GM18505 (cell line): Measurements from ENCODE around the gene MPDZ.

Experiments used
- ATAC-seq: cut with Tn5 transposase; IDR thresholded peaks from one replicate; pipeline ENCODE4 v1.9.1; 2021; ENCODE audit not compliant: unreplicated experiment
- POLR2A ChIP-seq: IDR thresholded peaks from 4 replicates; pipeline ENCODE4 v1.6.1; 2011; ENCODE audit warnings: borderline replicate concordance; ENCODE audit not compliant: insufficient read depth, insufficient read length; ENCODE audit errors: extremely low read depth

MPDZ gene

GRCh38 chr9:13278368-13279246 lies 885 bp downstream of the MPDZ start:
- TF ChIP-seq POLR2A = no peak
- ATAC-seq = no peak

GRCh38 chr9:13278023-13278367 lies 1.5 kb downstream of the MPDZ start:
- ATAC-seq = no peak
- TF ChIP-seq POLR2A = no peak

GRCh38 chr9:13274886-13275641 lies 4.4 kb downstream of the MPDZ start:
- ATAC-seq = no peak
- no peak for TF ChIP-seq POLR2A

- TF ChIP-seq POLR2A = no peak
- no peak for ATAC-seq
Observed at GRCh38 chr9:13270734-13271133, 8.8 kb downstream of the MPDZ start.

DNA sequence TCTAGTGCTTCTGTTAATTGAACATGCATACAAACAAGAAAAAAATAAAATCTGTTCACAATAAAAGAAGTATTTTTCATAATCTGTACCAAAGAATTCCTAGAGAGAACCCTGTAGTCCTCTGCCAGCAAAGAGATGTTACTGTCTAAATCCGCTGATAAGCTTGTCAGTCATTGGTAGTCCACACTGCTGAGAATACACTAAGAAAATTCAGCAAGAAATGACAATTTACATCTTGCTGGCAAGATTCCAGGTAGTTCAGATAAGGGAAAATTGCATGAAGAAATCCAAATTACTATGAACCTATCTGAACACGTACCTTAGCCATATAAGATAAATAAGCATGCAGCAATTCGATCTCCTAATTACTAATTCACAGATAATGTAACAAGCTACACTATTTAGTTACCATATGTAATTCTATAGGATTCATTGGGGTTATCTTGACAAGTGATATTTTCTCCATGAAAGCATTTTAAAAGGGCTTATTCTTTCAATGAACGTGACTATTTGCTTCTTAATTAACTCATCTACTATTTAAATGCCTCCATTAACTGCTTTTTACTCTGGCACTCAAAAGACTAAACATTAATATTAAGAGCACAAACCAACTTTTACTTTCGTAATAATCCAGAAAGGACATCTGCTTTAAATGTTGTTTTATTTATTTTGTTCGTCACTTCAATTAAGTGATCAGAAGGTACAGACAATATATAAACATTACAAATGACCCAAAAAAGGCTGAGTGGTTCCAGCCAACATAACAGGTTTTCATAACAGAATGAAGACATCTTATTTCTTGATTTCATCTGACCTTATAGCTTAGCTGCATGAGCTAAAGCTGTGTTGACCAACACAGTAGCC lies 9.7 kb downstream of the MPDZ start:
- no peak for TF ChIP-seq POLR2A
- no peak for ATAC-seq

GRCh38 chr9:13268469-13268868 lies 11.0 kb downstream of the MPDZ start:
- no peak for ATAC-seq
- no peak for TF ChIP-seq POLR2A

DNA sequence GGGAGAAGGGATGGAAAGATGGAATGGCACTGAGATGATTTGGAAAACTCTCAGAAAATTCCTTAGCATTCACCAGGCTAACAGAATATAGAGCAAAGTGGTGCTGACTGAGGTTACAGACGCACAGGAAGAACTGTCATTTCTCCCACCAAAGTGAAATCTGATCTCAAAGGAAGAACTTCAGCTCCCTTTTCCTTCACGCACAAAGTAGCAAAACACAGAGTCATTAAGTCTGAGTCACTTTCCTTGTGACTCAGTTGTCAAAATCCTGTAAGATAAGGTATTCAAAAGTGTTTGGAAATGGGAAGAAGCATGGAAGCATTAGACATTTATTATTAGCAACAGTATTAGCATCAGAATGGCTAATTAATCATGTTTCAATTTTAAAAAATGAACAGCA lies 11.7 kb downstream of the MPDZ start:
- TF ChIP-seq POLR2A = no peak
- no peak for ATAC-seq

- no peak for ATAC-seq
- TF ChIP-seq POLR2A = no peak
Observed at GRCh38 chr9:13266167-13266566, 13.3 kb downstream of the MPDZ start.

DNA sequence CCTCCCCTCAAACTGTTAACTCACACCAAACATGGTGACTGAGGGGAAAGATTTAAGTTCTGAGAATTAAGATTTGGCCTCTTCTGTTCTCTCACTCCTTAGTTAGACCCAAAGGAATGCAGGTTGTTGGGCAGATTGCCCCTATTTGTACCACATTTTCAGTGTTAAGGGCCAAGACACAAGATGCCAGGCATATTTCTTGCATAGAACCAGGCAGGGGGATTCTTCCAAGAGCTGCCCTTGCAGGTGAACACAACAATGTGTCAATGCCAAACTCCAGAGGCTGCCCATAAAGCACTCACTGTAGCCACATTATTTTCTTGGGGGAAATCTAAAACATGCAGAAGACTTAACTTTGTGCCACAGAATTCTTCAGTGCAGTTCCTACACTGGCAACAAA lies 14.7 kb downstream of the MPDZ start:
- no peak for TF ChIP-seq POLR2A
- no peak for ATAC-seq

- no peak for ATAC-seq
- TF ChIP-seq POLR2A = no peak
Observed at GRCh38 chr9:13263511-13263910, 16.0 kb downstream of the MPDZ start.

DNA sequence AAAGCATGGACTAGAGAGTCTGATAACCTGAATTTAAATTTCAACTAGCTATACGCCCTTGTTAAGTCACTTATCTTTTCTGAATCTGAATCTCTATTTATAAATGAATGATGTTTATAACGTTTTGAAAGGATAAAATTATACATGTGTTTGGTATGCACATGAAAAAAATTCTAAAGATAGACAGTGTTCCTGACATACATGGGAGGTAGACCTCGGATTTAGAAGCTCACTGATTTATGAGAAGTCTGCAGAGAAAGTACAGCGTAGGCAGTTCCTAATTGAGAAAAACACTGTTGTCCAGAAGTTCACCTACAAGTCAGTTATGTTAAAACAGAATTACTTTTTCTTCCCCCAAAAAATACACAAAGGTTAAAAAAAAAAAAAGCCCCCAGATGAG lies 26.6 kb downstream of the MPDZ start:
- no peak for ATAC-seq
- no peak for TF ChIP-seq POLR2A

DNA sequence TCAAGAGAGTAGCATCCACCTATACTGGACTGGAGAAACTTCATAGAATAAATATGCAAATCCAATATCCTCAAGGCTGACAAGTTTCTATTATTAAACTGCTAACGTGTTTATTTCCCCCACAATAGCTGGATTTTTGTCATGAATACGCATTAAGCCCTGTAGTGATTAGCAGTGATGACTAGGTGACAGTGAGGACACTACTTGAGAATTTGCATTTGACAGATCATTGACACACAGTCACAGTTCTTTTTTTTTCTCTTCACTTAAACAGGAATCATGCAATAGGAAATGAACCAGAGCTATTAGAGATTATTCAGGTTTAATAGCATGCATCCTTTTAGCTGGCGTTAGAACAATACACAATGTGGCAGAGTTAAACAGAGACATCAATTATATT lies 35.3 kb downstream of the MPDZ start:
- no peak for ATAC-seq
- no peak for TF ChIP-seq POLR2A

DNA sequence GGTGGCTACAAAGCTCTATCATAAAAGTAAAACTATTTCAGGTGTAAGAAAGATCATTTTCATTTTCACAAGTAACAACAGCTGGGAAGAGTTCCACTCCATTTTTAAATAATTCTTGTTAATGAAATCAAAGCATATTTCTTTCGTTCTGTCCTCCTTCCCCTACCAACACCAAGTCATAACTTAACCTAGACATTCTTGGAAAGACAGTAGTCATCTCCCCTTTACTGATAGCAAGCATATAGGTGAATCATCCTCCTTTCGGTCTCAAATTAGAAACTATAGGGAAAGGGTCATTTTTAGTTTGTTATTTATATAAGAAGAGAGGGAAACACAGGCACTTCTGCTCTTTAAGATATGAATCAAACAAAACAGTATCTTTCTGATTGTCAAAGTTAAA lies 38.2 kb downstream of the MPDZ start:
- no peak for TF ChIP-seq POLR2A
- no peak for ATAC-seq
